Keratinocyte (primary cell): ENCODE results near the gene FBRSL1. TPM values are rescaled to one million over a fixed set of nuclear protein-coding genes. Genes with fewer than 3 reads are reported as not detected.

Source experiments
- DNase-seq: peaks from one replicate; pipeline ENCODE4 v3.0.0-alpha.2; 2011; ENCODE audit warnings: low read depth, missing footprints, low spot score
- FAIRE-seq: peaks from 2 replicates; lab custom pipeline; 2011; peaks lifted over from hg19 to GRCh38; lab: Jason Lieb, UNC
- H2AFZ ChIP-seq: 2 replicates; pipeline ENCODE4 v1.6.0; 2012; ENCODE audit warnings: low read length, control low read depth, inconsistent platforms; ENCODE audit not compliant: control insufficient read depth
- H3K27ac ChIP-seq: 2 replicates; pipeline ENCODE4 v1.5.1; 2011; ENCODE audit warnings: low read length; ENCODE audit not compliant: control insufficient read depth, insufficient read depth
- H3K27me3 ChIP-seq: 3 replicates; pipeline ENCODE4 v1.6.0; 2011; ENCODE audit warnings: low read length; ENCODE audit not compliant: control insufficient read depth, insufficient read depth; ENCODE audit errors: extremely low read depth
- H3K36me3 ChIP-seq, 2 experiments: 2 replicates in 1 of 2; 3 replicates in 1 of 2; pipeline ENCODE4 v1.5.1; 2011; ENCODE audit warnings: low read length in 2 of 2, mild to moderate bottlenecking in 1 of 2; ENCODE audit not compliant: control insufficient read depth in 2 of 2, insufficient read depth in 2 of 2; ENCODE audit errors: extremely low read depth in 1 of 2
- H3K4me1 ChIP-seq: 3 replicates; pipeline ENCODE4 v1.5.1; 2011; ENCODE audit warnings: low read length; ENCODE audit not compliant: control insufficient read depth, insufficient read depth; ENCODE audit errors: extremely low read depth
- H3K4me2 ChIP-seq: 3 replicates; pipeline ENCODE4 v1.6.0; 2011; ENCODE audit warnings: low read depth, low read length; ENCODE audit not compliant: control insufficient read depth, insufficient read depth; ENCODE audit errors: extremely low read depth
- H3K4me3 ChIP-seq, 3 experiments: fragments of 200-600 bp in 1 of 3; sonication (generic) in 1 of 3; 2 replicates in 2 of 3; 3 replicates in 1 of 3; pipeline ENCODE4 v1.5.1; 2011 to 2016; ENCODE audit warnings: low read length in 3 of 3, mild to moderate bottlenecking in 3 of 3, control low read depth in 2 of 3, inconsistent platforms in 1 of 3, low read depth in 1 of 3, mixed read lengths in 1 of 3, mixed run types in 1 of 3, moderate library complexity in 1 of 3; ENCODE audit not compliant: control insufficient read depth in 2 of 3, insufficient read depth in 2 of 3; ENCODE audit errors: extremely low read depth in 1 of 3
- H3K79me2 ChIP-seq: 2 replicates; pipeline ENCODE4 v1.6.0; 2012; ENCODE audit warnings: low read length; ENCODE audit not compliant: control insufficient read depth, insufficient read depth
- H3K9ac ChIP-seq: 3 replicates; pipeline ENCODE4 v1.6.0; 2011; ENCODE audit warnings: low read length; ENCODE audit not compliant: control insufficient read depth, insufficient read depth; ENCODE audit errors: extremely low read depth
- H3K9me1 ChIP-seq: 3 replicates; pipeline ENCODE4 v1.6.0; 2011; ENCODE audit warnings: low read length; ENCODE audit not compliant: control insufficient read depth, insufficient read depth; ENCODE audit errors: extremely low read depth
- H3K9me3 ChIP-seq: 2 replicates; pipeline ENCODE4 v1.5.1; 2012; ENCODE audit warnings: low read depth, low read length; ENCODE audit not compliant: control insufficient read depth
- H4K20me1 ChIP-seq: 3 replicates; pipeline ENCODE4 v1.6.0; 2011; ENCODE audit warnings: low read length; ENCODE audit not compliant: control insufficient read depth, insufficient read depth; ENCODE audit errors: extremely low read depth
- EZH2 ChIP-seq: IDR thresholded peaks from one replicate; pipeline ENCODE4 v1.6.1; 2012; ENCODE audit warnings: inconsistent platforms, mild to moderate bottlenecking, low read length, moderate library complexity
- dilution Hi-C: fragments of 300-500 bp; cut with MboI; formaldehyde crosslinking; loops from one replicate; pipeline ENCODE4 v1.7.0; 2020; ENCODE audit warnings: low sequenced_read_pairs; ENCODE audit not compliant: extremely low pct_ligation_motif_present
- polyA plus RNA-seq, 5 experiments: library from polyadenylated mRNA; depleted of rRNA in 3 of 5; stranded (reverse) in 3 of 5; stranded (forward) in 1 of 5; unstranded in 1 of 5; fragments of >200 nt; gene quantifications; 1 replicate in 1 of 5; 2 replicates in 3 of 5; 3 replicates in 1 of 5; pipeline versions ENCODE4 v1.2.1 to v1.2.3, GENCODE V29; 2011 to 2012; ENCODE audit warnings: missing spikeins in 2 of 5, low read depth in 1 of 5, low replicate concordance in 1 of 5
- TF ChIP-seq, protein P1 (sequence below), 3 experiments: IDR thresholded peaks in 1 of 3; conservative IDR thresholded peaks in 1 of 3; optimal IDR thresholded peaks in 1 of 3; 2 replicates in 2 of 3; 3 replicates in 1 of 3; pipeline versions ENCODE3 to v1.5.1; 2011; ENCODE audit warnings: low read length in 3 of 3, mild to moderate bottlenecking in 3 of 3, moderate library complexity in 2 of 3, control low read depth in 1 of 3, inconsistent platforms in 1 of 3; ENCODE audit not compliant: insufficient read depth in 2 of 3; ENCODE audit errors: extremely low read depth in 1 of 3

The FBRSL1 gene
- polyA plus RNA-seq, 1 donor (not counting 4 experiments of a cell fraction or from before 2014, with no cell fraction given), result 0.89 TPM

DNA sequence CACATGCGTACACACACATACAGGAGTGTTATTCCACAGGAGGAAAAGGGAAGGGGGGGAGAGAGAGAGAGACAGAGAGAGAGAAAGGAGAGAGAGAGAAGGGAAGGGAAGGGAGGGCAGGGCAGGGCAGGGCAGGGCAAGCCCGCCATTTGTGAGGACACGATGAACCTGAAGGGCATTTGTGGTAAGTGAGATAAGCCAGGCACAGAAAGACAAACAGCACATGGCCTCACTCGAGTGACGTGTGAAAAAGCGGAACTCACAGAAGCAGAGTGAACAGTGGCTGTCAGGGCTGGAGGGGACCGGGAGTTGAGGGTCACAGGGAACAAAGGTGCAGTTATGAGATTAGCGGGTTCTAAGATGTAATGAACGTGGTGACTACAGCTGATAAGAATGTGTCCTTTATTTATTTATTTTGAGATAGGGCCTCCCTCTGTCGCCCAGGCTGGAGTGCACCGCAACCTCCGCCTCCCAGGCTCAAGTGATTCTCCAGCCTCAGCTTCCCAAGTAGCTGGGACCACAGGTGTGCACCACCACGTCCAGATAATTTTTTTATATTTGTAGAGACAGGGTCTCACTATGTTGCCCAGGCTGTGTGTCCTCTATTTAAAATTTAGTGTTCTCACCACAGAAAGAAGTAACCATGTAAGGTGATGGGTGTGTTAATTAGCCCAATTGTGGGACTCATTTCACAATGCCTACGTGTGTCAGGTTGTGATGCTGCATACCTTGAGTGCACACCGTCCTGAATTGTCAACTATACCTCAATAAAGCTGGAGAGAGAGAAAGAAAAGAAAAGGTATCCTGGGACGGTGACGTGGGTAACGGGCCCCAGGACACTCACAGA, 18.7 kb upstream of the FBRSL1 start:
- H3K4me3 ChIP-seq, result no peak overlapping the region
- H3K9me1 ChIP-seq, result no peaks in the 10 kb centered on the region
- H4K20me1 ChIP-seq, result no peaks in the 10 kb centered on the region
- TF ChIP-seq, protein P1, sequence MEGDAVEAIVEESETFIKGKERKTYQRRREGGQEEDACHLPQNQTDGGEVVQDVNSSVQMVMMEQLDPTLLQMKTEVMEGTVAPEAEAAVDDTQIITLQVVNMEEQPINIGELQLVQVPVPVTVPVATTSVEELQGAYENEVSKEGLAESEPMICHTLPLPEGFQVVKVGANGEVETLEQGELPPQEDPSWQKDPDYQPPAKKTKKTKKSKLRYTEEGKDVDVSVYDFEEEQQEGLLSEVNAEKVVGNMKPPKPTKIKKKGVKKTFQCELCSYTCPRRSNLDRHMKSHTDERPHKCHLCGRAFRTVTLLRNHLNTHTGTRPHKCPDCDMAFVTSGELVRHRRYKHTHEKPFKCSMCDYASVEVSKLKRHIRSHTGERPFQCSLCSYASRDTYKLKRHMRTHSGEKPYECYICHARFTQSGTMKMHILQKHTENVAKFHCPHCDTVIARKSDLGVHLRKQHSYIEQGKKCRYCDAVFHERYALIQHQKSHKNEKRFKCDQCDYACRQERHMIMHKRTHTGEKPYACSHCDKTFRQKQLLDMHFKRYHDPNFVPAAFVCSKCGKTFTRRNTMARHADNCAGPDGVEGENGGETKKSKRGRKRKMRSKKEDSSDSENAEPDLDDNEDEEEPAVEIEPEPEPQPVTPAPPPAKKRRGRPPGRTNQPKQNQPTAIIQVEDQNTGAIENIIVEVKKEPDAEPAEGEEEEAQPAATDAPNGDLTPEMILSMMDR (optimal IDR thresholded peaks at IDR 0.05 in 1 of 3, IDR thresholded peaks at IDR 0.05 in 1 of 3, conservative IDR thresholded peaks at IDR 0.05 in 1 of 3; ENCODE audit: extremely low read depth in 1 of 3, insufficient read depth in 2 of 3, low read length in 3 of 3), result no peak
- no peak for TF ChIP-seq EZH2
- dilution Hi-C loops, result no loop called here
- peaks cover 3% of the 10 kb centered on the region for H3K9me3 ChIP-seq
- H3K27ac ChIP-seq, result no peak overlapping the region
- H3K27me3 ChIP-seq, result peaks cover 5% of the 10 kb centered on the region
- H2AFZ ChIP-seq, result no peak overlapping the region
- DNase-seq, result no peak
- no peaks in the 10 kb centered on the region for H3K79me2 ChIP-seq
- no peaks in the 10 kb centered on the region for H3K36me3 ChIP-seq
- H3K4me1 ChIP-seq, result no peaks in the 10 kb centered on the region
- no peak for FAIRE-seq
- no peak overlapping the region for H3K4me2 ChIP-seq
- no peak overlapping the region for H3K9ac ChIP-seq

DNA sequence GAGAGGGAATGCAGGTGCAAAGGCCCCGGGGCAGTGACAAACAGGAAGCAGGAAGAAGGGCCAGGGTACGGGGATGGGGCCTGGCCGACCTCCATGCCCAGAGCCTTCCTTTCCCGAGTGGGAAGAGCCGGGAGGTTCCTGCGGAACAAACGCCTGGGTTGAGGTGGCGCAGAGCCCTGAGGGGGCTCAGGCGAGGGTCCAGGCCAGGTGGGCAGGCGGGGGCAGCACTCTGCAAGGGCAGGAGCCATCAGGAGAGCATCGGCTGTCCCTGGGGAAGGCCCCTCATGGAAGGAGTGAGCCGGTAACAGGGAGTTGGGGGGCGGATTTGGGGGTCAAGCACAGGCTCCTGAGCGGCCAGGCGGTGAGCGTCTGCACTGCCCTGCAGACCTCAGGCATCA, 18.1 kb upstream of the FBRSL1 start:
- Histone ChIP-seq H3K4me3 (no peak overlapping the region), H3K27me3 (peaks cover 3% of the 10 kb centered on the region), H3K9ac (no peak overlapping the region), H3K9me3 (peaks cover 3% of the 10 kb centered on the region), H3K4me1 (no peaks in the 10 kb centered on the region), H2AFZ (no peak overlapping the region), H3K4me2 (no peak overlapping the region), H3K79me2 (no peaks in the 10 kb centered on the region), H3K27ac (no peak overlapping the region), H4K20me1 (no peaks in the 10 kb centered on the region), H3K9me1 (no peaks in the 10 kb centered on the region), H3K36me3 (no peaks in the 10 kb centered on the region)
- dilution Hi-C loops, result no loop called here
- TF ChIP-seq, protein P1 (optimal IDR thresholded peaks at IDR 0.05 in 1 of 3, IDR thresholded peaks at IDR 0.05 in 1 of 3, conservative IDR thresholded peaks at IDR 0.05 in 1 of 3; ENCODE audit: extremely low read depth in 1 of 3, insufficient read depth in 2 of 3, low read length in 3 of 3), result no peak
- FAIRE-seq (no peak), DNase-seq (no peak)
